ENCODE measurements around the gene FAN1.
"Not testable (repeated sequence)": the region's sequence is repeated elsewhere in the genome, so short reads cannot be mapped to it uniquely, and the experiment has no call there.

Gene FAN1

DNA sequence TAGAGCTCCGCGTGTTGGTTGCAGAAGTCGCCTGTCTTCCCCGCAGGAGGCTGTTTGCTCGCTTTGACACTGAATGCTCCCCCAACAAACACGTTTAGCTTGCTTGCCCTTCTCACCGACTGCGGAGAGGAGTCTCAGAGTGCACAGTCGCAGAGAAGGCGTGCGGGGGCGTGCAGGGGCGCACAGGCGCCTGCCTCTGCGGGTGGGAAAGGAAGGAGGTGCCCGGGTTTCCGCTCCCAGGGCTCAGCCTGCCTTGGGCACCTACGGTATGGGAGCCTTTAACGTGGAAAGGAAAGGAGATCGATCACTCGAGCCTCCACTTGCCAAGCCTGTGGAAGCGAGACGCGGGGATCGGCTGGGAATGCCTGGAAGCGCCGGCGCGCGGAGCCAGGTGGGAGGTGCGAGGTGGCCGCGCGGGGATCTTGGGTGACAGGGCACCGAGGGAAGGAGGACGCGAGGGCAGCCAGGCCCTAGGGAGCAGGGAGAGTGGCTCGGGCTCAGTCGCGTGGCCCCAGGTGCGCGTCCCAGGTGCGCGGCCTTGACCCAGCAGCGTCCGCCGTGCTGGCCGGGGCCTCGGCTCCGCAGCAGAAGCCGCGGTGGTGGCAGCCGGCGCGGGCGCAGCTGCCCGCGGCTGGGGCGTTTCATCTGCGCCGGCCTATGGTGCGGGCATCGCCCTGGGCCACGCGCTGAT is at the start of gene FAN1:
TSS of gene FAN1 (plus strand) at position 419 of the 691 bp plus-strand sequence. CDS start 749 bp downstream, outside the sequence.
- DNase-seq = peak; percentile 81

DNA sequence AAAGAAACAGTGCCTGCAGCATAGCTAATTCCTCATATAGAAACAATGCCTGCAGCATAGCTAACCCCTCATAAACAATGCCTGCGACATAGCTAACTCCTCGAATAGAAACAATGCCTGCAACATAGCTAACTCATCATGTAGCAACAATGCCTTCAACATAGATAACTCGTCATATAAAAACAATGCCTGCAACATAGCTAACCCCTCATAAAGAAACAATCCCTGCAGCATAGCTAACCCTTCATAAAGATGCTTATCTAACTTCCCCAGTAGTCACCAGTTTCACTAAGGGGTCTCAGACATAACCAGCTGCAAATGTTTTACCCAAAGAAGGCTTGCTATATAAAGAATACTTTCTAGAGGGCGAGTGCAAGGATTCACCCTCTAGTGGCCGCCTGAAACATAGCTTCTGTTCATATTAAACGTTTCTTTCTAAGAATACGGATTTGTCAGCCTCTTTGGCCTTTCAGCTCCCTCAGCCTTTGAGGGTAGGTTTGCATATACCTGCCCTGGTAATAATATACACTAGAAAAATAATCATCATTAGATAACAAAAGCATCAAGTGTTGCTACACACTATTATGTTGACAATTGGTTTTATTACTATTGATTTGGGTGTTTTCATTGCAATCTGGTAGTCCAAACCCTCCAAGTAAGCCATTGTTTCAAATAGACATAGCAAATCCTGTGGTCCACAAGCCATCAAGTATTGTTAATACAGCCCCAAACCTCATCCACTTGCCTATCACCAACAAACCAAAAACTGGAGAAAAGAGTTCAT is 44.4 kb upstream of the FAN1 start:
- peak; percentile 33 for DNase-seq

DNA sequence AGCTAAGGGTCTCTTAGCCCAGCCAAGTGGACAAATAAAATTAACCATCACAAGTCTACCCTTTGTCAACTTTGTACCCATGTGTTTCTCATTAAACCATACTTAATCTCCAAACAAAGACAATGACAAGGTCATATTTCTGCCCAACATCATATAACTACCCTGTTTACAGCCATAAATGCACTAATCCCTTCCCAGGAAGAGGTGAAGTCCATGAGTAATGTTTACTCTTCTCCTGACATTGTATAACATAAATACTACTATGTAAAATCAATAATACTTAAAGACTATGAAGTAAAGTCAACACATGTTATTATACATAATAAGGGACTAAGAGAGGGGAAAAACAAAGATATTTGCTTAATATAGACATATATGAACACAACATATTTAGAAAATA is 38.5 kb upstream of the FAN1 start:
- no peak for DNase-seq

DNA sequence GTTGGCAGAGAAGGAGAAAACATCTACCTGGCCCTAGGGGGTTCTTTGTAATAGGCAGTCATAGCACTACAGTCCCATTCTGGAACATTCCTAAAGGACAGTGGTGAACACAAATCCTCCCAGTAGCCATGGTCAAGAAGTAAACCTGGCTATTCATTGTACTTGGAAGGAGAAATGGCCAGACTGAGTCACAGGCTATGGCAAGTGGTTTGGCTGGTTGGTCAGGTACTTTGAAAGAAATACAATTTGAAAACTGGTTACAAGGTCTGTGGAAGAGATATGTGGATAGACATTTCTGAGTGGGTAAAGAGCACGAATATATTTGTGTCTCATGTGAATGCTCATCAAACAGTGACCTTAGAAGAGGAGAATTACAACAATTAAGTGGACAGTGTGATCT is 33.0 kb upstream of the FAN1 start:
- DNase-seq = no peak

DNA sequence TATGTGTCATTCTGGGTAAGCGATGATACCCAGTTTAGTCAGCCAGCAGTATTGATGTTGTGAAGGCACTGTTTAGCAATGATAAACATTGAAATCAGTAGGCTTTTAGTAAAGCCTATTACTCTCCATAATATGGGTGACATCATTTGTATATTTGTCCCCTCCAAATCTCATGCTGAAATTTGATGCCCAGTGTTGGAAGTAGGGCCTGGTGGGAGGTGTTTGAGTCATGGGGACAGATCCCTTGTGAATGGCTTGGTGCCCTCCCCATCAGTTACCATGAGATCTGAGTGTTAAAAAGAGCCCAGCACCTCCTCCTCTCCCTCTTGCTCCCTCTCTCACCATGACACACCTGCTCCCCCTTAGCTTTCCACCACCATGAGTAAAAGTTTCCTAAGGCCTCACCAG is 31.4 kb upstream of the FAN1 start:
- DNase-seq = no peak

DNA sequence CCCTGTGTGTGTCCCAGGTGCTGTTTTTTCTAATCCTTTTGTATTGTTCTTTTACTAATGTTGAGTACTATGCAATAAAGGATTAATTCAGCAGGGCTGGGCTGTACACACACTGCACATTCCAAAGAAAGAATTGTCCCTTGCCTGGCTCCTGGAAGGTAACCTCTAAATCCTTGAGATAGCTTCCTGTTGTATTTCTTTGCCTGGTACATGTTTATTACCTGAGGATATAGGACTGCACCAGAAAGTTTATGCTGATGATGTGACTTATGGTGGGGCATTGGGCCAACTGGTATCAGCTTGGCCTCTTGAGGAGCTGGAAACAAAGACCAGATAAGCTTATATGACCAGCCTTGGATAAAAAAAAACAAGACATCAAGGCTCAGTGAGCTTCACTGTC is 26.6 kb upstream of the FAN1 start:
- DNase-seq = no peak

DNA sequence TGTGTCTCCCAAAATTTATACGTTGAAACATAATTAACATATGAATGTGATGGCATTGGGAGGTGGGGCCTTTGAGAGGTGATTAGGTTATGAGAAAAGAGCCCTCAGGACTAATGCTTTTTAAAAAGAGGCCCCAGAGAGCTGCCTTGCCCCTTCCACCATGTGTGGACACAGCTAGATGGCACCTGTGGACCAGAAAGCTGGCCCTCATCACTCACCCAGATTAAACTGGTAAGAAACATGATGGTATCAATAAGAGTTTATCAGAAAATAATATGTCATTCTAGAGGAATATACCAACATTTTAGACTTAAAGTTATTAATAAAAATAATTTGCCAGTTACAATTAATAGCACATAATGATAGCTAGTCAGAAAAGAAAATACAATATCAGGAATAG is 25.2 kb upstream of the FAN1 start:
- DNase-seq = no peak

DNA sequence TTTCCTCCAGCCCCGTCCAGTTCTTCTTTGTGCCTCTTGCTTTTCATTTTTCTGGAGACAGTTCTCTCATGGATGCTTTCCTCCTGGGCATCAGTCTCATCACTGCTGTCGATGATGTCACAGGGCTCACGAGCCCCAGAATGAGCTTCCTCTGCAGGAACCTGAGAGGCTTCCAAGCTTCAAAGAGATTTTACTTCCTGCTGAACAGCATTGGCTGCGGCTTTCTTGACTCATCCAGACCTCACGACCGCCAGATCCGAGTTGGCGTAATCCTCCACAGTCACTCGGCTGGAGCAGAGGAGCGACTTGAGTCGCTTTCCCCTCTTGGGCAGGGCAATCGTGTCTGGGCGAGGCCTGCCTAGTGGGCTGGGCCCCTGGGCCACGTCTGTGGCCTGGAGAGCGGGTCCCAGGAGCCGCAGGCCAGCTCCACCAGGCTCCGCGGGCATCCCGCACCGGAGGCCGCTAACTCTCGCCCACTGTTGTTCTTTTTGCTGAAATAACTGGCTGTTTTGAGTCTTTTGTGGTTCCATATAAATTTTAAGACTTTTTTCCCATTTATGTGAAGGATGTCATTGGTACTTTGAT is 20.8 kb upstream of the FAN1 start:
- peak; percentile 47 for DNase-seq

DNA sequence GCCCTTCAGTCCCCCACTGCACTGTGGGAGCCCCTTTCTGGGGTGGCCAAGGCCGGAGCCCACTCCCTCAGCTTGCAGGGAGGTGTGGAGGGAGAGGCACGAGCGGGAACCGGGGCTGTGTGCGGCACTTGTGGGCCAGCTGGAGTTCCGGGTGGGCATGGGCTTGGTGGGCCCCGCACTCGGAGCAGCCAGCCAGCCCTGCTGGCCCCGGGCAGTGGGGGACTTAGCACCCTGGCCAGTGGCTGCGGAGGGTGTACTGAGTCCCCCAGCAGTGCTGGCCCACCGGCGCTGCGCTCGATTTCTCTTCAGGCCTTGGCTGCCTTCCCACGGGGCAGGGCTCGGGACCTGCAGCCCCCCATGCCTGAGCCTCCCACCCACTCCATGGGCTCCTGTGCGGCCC is 20.0 kb upstream of the FAN1 start:
- DNase-seq = not testable (repeated sequence)

DNA sequence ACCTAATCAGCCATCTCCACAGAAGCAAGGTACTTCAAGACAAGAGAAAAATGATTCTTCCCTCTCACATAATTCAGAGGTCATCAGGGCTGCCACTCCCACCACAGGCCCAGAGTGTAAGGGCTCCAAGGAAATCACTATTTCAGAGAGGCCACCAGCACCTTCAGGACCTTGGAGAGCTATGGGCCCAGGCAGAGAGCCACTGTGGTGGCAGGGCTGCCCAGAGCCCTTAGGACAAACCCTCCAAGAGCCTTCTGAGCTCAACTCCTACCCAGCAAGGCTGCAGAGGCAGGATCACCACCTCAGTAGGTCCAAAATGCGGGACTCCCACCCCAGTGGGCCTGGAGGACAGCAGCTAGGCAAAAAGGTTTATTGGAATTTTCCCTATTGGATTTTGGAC is 17.9 kb upstream of the FAN1 start:
- DNase-seq = no peak

DNA sequence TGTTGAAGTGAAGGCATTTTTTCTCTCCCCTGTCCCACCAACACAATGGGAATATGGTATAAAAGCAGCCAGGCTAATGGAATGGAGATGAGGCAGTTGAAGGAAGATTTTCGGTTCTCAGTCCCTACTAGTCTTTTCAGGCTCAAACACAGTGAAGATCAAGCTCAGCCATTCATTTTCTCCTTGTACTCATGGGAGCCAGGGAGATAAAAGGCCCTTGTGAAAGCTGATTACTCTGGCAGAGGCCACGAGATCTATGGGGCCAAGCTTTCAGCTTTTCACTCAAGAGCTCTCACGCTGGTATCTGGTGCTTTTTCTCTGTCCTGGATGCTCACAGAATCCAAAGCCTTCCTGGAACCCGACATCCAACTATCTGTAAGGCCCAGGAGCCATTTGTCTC is 14.5 kb upstream of the FAN1 start:
- no peak for DNase-seq

DNA sequence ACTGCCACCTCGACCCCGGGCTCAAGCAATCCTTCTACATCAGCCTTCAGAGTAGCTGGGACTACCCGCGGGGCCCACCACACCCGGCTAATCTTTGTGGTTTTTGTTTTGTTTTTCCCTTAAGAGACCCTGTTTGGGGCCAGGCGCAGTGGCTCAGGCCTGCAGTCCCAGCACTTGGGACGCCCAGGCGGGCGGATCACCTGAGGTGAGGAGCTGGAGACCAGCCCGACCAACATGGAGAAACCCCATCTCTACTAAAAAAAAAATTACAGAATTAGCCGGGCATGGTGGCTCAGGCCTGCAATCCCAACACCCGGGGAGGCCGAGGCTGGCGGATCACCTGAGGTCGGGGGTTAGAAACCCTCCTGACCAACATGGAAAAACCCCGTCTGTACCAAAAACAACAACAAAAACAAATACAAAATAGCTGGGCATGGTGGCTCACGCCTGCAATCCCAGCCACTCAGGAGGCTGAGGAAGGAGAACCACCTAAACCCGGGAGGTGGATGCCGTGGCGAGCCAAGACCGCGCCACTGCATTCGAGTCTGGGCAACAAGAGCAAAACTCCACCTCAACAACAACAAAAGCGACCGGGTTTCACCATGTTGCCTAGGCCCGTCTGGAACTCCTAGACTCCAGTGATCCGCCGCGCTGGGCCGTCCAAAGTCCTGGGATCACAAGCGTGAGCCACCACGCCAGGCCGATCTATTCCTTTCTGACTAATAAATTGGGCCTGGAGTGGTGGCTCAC is 8.1 kb upstream of the FAN1 start:
- DNase-seq = no peak

DNA sequence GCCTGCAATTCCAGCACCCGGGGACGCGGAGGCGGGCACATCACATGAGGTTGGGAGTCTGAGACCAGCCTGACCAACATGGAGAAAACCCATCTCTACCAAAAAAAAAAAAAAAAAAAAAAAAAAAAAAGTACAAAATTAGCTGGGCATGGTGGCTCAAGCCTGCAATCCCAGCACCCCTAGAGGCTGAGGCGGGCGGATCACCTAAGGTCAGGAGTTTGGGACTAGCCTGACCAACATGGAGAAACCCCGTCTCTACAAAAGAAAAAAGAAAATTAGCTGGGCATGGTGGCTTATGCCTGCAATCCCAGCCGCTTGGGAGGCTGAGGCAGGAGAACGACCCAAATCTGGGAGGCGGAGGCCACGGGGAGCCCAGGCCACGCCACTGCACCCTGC is 7.5 kb upstream of the FAN1 start:
- DNase-seq = no peak

DNA sequence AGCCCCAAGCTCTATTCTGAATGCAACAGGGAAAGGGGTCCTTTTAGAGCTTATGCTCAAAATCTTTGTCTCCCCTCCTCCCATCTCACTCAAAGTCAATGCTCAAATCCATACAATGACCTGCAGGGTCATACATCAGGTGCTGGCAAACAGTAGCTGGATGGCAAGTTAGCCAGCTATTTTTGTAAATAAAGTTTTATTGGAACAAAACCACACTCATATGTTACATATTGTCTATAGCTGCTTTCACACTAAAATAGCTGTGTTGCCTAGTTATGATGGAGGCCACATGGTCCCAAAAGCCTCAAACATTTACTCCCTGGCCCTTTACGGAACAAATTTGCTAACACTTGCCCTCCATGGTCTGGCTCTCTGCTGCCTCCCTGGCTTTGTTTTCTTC is 1.8 kb upstream of the FAN1 start:
- no peak for DNase-seq

DNA sequence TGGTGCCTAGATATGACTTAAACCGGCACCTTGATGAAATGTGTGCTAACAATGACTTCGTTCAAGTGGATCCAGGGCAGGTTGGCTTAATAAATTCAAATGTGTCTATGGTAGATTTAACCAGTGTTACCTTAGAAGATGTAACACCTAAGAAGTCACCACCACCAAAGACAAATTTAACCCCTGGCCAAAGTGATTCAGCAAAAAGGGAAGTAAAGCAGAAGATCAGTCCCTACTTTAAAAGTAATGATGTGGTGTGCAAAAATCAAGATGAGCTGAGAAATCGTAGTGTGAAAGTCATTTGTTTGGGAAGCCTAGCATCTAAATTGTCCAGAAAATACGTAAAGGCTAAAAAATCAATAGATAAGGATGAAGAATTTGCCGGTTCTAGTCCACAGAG is 1.1 kb downstream of the FAN1 start:
- no peak for DNase-seq

DNA sequence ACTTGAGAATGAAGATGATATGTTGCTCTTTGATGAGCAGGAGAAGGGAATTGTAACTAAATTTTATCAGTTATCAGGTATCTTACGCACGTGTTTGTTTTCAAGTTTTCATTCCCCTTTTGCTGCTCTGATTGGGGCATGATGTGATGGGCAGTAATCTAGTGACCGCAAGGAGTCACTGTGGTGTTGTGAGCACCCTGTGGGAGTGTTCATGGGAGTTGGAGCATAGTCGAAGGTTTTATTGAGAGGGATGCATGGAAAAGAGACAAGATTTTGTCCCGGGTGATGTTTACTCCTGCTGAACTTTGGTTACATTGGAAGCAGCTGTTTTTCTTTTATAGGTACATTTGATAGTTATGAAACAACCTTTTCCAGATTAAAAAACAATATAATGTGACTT is 2.1 kb downstream of the FAN1 start:
- DNase-seq = no peak

DNA sequence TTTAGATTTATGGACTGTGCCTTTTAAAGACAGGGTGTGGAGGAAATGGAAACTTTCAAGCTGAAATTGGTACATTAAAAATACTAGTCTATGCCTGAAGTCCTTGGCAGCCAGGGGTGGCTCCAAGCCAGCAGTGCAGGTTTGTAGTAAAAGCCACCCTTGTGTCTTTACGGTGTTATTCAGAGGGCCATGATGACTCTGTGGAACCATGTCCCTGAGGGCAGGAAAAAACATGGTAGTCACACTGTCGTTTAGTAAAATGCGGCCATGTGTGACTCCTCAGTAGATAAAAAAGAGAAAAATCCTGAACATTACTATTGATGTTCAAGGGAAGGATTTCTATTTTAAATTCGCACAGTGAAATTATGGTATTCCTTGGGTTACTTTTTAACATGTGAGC is 2.7 kb downstream of the FAN1 start:
- no peak for DNase-seq

DNA sequence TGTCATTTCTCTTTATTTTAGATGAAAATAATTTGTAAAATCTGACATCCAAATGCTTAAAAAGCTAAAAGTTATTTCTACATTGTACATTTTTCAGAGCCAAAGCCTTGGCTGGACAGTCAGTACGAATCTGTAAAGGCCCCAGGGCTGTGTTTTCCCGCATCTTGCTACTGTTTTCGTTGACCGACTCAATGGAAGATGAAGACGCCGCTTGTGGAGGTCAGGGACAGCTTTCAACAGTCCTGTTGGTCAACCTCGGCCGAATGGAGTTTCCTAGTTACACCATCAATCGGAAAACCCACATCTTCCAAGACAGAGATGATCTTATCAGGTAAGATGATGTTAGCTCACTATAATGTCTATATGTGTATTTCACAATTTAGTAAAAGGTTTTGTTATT is 10.0 kb downstream of the FAN1 start:
- no peak for DNase-seq

DNA sequence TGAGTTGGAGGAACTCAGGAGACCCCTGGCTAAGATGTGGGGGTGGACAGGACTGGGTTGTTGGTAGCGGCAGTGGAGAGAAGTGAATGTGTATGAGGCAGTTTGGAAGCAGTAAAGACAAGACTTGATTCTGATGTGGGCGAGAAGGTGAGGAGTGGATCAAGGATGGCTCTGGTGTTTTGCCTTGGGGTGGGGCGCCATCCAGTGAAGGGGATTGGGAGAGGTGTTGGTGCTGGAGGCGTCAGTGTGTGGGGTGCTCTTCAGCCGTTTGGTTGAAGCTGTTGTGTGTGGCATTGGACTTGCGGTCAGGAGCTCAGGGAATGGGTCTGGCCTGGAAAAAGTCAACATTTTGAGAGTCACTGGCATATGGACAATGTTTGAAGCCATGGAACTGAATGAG is 13.3 kb downstream of the FAN1 start:
- DNase-seq = no peak

DNA sequence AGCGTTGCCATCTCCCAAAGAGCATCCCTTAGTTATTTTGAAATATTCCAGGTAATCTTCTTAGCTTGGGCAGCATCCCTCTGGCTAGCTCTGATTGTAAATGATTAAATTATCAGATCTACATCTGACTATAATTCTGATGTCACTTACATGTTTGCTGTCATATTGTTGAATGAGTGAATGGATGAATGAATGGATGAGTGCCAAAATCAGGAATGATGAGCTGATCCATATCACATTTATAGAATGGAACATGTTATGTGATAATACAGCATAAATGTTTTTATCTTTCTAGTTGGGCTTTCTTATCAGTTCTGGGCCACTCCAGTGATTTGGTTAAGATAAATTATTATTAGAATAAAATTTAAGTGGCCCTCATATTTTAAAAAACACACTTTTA is 14.0 kb downstream of the FAN1 start:
- no peak for DNase-seq

DNA sequence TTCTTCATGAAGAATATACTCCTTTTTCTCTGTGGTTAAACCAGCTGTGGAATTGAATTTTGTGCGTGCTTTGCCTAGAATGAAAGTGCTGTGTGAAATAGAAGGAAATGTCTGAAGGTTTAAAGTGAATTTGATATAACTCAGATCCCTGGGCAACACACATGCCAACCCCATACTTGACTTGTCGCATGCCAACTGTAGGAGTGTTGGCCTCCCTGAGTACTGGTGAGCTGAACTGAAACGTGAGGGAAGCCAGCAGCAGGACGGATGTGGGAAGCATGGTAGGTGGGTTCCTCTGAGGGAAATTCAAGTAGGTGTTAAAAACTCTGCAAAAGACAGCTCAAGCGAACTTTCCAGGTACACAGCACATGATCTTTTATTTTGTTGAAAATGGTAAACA is 14.7 kb downstream of the FAN1 start:
- no peak for DNase-seq

DNA sequence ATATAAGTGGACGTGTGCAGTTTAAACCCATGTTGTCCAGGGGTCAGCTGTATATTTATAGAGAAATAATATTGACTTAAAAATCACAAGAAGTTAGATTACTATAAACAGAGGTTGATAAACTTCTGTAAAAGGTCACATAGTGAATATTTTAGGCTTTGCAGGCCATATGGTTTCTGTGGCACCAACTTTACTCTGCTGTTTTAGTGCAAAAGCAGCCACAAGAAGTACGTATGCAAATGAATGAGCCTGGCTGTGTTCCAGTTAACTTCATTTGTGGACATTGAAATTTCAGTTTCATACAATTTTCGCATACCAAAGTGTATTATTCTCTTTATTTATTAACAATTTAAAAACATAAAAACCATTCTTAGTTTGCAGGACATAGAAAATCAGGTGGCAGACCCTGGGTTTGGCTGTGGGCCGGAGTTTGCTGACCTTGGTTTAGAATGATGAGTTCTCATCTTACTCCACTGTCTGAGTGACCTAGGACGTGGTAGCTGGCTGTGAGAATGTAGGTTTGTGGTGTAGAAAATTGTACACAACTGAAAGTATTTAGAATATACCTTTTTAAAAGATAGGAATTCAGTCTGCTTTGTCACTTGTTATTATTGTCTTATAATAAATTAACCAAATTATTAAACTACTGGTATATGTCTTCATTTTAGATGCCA is 16.3 kb downstream of the FAN1 start:
- DNase-seq = no peak

DNA sequence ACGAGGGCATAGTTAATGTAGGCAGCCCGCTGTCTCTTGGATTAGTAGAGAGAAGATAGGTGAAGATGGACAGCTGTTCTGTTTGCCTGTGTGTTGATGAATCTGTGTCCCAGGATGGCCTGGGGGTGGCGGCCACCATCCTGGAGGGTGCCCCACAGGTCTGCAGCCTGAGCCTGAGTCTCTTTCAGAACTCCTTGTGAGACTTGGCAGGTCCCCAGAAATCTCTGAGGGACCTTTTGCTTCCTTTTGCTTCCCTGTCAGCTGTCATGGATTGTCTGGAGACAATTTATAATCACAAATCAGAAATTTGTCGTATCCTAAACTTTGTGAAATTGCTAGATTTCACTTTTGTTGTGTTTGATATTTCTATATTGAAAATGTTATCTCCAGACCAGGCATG is 17.4 kb downstream of the FAN1 start:
- DNase-seq = no peak

Measured in CD4-positive, alpha-beta T cell treated with Interleukin-6 for 4 hours (primary cell).